Omental fat pad (tissue), 4 donors: ENCODE data around the gene CTIF. TPM values are rescaled to one million over a fixed set of nuclear protein-coding genes. Genes with fewer than 3 reads are reported as not detected.

Source experiments
- ATAC-seq: fragments of 150-250 bp; one replicate; pipeline ENCODE4 v1.9.1; 2016; ENCODE audit warnings: mild to moderate bottlenecking, moderate library complexity; ENCODE audit not compliant: low FRiP score
- DNase-seq: peaks from one replicate; pipeline ENCODE4 v3.0.0-alpha.2; 2019; ENCODE audit warnings: low spot score
- CTCF ChIP-seq, 3 donors: fragments of 450-650 bp; IDR thresholded peaks; one replicate each; pipeline ENCODE4 v1.5.1; 2016 to 2017; ENCODE audit warnings: antibody characterized with exemption in 3 of 3, mild to moderate bottlenecking in 3 of 3, moderate library complexity in 2 of 3
- total RNA-seq, 4 donors: library from RNA; depleted of rRNA; stranded (reverse); fragments of >200 nt; gene quantifications; one replicate each; pipeline ENCODE4 v1.1.0, GENCODE V29; 2016

The CTIF gene
- total RNA-seq, 4 donors from 2014 or later: 57.5 to 94.0 (median 72.4) TPM

DNA sequence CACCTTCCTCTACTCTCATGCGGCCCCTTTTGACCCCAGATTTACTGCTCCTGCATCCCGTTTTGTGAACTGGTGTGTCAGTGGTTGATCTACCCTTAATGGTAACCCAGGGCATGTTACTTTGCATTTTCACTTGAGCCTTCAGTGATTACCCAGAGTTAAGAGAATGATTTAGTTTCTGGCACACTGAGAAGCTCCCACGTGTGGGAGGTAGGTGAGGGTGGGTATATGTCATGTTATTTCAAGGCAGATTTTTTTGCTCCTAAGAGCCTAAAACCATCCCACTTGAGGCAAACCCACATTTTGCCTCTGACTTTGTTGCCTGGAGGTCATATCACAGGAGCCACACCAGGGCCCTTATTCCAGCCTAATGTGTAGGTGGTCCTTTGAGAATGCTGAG, 186.7 kb downstream of the CTIF start:
- ATAC-seq (no peak), DNase-seq (no peak)
- TF ChIP-seq CTCF (IDR thresholded peaks at IDR 0.05): no peak

DNA sequence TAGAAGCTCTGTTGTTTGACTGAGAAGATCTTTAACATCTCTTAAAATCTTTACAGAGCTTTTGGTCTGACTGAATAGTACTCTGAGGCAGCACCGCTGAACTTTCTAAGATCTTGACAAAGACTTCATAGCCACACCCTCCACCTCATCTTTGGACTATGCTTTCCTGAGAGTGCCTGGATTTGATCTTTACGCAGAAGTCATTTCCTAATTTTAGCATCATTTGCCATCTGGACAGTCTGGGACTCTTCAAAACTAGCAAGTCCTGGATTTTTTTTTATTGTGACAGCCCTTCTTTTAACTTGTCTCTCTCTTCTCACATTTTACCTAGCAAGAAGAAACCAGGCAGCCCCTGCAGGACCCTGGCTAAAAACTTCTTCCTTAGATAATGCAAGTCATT, 188.8 kb downstream of the CTIF start:
- ATAC-seq (no peak), DNase-seq (no peak)
- TF ChIP-seq CTCF (IDR thresholded peaks at IDR 0.05): no peak

DNA sequence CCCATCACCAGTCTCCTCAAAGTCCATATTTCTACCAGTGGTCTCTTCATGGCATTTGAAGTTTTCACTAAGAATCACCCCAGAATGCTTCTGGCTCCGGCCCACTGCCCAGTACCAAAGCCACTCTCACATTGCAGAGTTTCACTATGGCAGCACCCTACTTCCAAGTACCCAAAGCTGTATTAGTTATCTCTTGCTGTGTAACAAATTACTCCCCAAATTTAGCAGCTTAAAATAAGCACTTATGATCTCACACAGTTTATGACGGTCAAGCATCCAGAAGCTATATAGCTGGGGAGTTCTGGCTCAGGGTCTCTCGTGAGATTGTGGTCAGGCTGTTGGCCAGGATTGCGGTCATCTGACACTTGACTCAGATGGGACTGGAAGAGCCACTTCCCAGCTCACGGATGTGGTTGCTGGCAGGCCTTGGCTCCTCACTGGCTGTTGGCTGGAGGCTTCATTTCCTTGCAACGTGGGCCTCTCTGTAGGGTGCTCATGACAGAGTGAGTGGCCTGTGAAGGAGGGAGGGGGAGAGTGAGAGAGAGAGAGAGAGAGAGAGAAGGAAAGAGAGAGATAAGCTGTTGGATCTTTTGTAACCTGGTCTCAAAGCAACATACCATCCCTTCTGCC, 189.5 kb downstream of the CTIF start:
- TF ChIP-seq CTCF (IDR thresholded peaks at IDR 0.05): no peak
- ATAC-seq (no peak), DNase-seq (no peak)

- no peak for TF ChIP-seq CTCF (IDR thresholded peaks at IDR 0.05)
- no peak for ATAC-seq
- DNase-seq: no peak
Measured at GRCh38 chr18:48729404-48729803, 190.6 kb downstream of the CTIF start.

DNA sequence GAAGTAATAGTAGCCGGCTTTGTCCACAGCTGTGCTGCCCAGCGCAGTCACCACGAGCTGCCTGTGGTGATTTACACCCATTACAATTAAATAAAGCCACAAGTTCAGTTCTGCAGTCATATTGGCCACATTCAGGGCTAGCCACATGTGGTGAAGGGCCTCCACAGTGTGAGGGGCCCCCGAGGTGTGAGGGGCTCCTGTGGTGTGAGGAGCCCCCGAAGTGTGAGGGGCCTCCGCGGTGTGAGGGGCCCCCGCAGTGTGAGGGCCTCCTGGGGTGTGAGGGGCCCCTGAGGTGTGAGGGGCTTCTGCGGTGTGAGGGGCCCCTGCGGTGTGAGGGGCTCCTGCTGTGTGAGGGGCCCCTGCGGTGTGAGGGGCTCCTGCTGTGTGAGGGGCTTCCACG, 191.2 kb downstream of the CTIF start:
- TF ChIP-seq CTCF (IDR thresholded peaks at IDR 0.05): no peak
- DNase-seq: no peak
- ATAC-seq: no peak

GRCh38 chr18:48732767-48733424, 194.1 kb downstream of the CTIF start:
- ATAC-seq (no peak), DNase-seq (no peak)
- TF ChIP-seq CTCF (IDR thresholded peaks at IDR 0.05): no peak

GRCh38 chr18:48733643-48734253, 194.9 kb downstream of the CTIF start:
- no peak for TF ChIP-seq CTCF (IDR thresholded peaks at IDR 0.05)
- no peak for DNase-seq
- ATAC-seq: no peak
